Measurements from ENCODE around the gene EIF5AL1.
"Not testable (repeated sequence)": the region's sequence is repeated elsewhere in the genome, so short reads cannot be mapped to it uniquely, and the experiment has no call there.

EIF5AL1 gene

GRCh38 chr10:79494871-79495705, 17.2 kb upstream of the EIF5AL1 start:
- TF ChIP-seq CTCF (IDR thresholded peaks at IDR 0.05; ENCODE audit: low read depth, low read length) (no peak), MAX (IDR thresholded peaks at IDR 0.05; ENCODE audit: low read depth, low read length) (no peak), MYC (IDR thresholded peaks at IDR 0.05; ENCODE audit: low read depth, low read length) (no peak), POLR2A (IDR thresholded peaks at IDR 0.05; ENCODE audit: extremely low read depth, insufficient read length) (no peak)
- DNase-seq (ENCODE audit: low read depth): no peak
- no peak overlapping the region for H3K4me3 ChIP-seq (ENCODE audit: low read depth, low read length)

GRCh38 chr10:79495791-79496190, 16.5 kb upstream of the EIF5AL1 start:
- no peak overlapping the region for H3K4me3 ChIP-seq (ENCODE audit: low read depth, low read length)
- DNase-seq (ENCODE audit: low read depth): no peak
- TF ChIP-seq CTCF (IDR thresholded peaks at IDR 0.05; ENCODE audit: low read depth, low read length) (no peak), POLR2A (IDR thresholded peaks at IDR 0.05; ENCODE audit: extremely low read depth, insufficient read length) (no peak), MAX (IDR thresholded peaks at IDR 0.05; ENCODE audit: low read depth, low read length) (no peak), MYC (IDR thresholded peaks at IDR 0.05; ENCODE audit: low read depth, low read length) (no peak)

- TF ChIP-seq MAX (IDR thresholded peaks at IDR 0.05; ENCODE audit: low read depth, low read length) (no peak), POLR2A (IDR thresholded peaks at IDR 0.05; ENCODE audit: extremely low read depth, insufficient read length) (no peak), CTCF (IDR thresholded peaks at IDR 0.05; ENCODE audit: low read depth, low read length) (no peak), MYC (IDR thresholded peaks at IDR 0.05; ENCODE audit: low read depth, low read length) (no peak)
- no peak overlapping the region for H3K4me3 ChIP-seq (ENCODE audit: low read depth, low read length)
- DNase-seq (ENCODE audit: low read depth): peak; percentile 64
These were observed 15.4 kb upstream of the EIF5AL1 start for GRCh38 chr10:79496896-79497295.

GRCh38 chr10:79498291-79498829, 14.0 kb upstream of the EIF5AL1 start:
- DNase-seq (ENCODE audit: low read depth): no peak
- H3K4me3 ChIP-seq (ENCODE audit: low read depth, low read length): no peak overlapping the region
- no peak for TF ChIP-seq MYC (IDR thresholded peaks at IDR 0.05; ENCODE audit: low read depth, low read length)
- TF ChIP-seq POLR2A (IDR thresholded peaks at IDR 0.05; ENCODE audit: extremely low read depth, insufficient read length): no peak
- no peak for TF ChIP-seq MAX (IDR thresholded peaks at IDR 0.05; ENCODE audit: low read depth, low read length)
- TF ChIP-seq CTCF (IDR thresholded peaks at IDR 0.05; ENCODE audit: low read depth, low read length): no peak

- DNase-seq (ENCODE audit: low read depth): peak; percentile 45
These were observed 9.6 kb upstream of the EIF5AL1 start for GRCh38 chr10:79502561-79503309.

GRCh38 chr10:79503787-79504186, 8.5 kb upstream of the EIF5AL1 start:
- not testable (repeated sequence) for DNase-seq (ENCODE audit: low read depth); H3K4me3 ChIP-seq (ENCODE audit: low read depth, low read length)

More at GRCh38 chr10:79502561-79503309, 9.6 kb upstream of the EIF5AL1 start:
- peak; percentile 49 for TF ChIP-seq CTCF (IDR thresholded peaks at IDR 0.05; ENCODE audit: low read depth, low read length)
- TF ChIP-seq MAX (IDR thresholded peaks at IDR 0.05; ENCODE audit: low read depth, low read length): no peak
- H3K4me3 ChIP-seq (ENCODE audit: low read depth, low read length): no peak overlapping the region

- DNase-seq (ENCODE audit: low read depth); H3K4me3 ChIP-seq (ENCODE audit: low read depth, low read length): not testable (repeated sequence)
These were observed 7.8 kb upstream of the EIF5AL1 start for GRCh38 chr10:79504483-79504882.

GRCh38 chr10:79505328-79505727, 7.0 kb upstream of the EIF5AL1 start:
- not testable (repeated sequence) for DNase-seq (ENCODE audit: low read depth); H3K4me3 ChIP-seq (ENCODE audit: low read depth, low read length)
